AG04449 (cell line): Measurements from ENCODE around the gene RYR2.

Source experiments
- CTCF ChIA-PET: fragments of 350-600 bp; formaldehyde crosslinking; extraction: SDS; loops from one replicate; lab custom pipeline; 2021; ENCODE audit warnings: antibody characterized with exemption; lab: Yijun Ruan, JAX
- POLR2A ChIA-PET: fragments of 400-600, 350-600 bp; formaldehyde crosslinking; extraction: SDS; loops from one replicate; lab custom pipeline; 2020; ENCODE audit warnings: antibody characterized with exemption, inconsistent platforms; lab: Yijun Ruan, JAX
- DNase-seq: peaks from one replicate; pipeline ENCODE4 v3.0.0-alpha.2; 2010; ENCODE audit warnings: low read depth, low spot score
- H3K4me3 ChIP-seq: 2 replicates; pipeline ENCODE4 v1.5.1; 2011; ENCODE audit warnings: low read depth, mild to moderate bottlenecking, control low read depth, low read length
- TF ChIP-seq, protein P1 (sequence below): IDR thresholded peaks from one replicate; pipeline ENCODE4 v1.5.1; 2011; ENCODE audit warnings: mild to moderate bottlenecking, moderate library complexity, low read length, control low read depth, inconsistent platforms; ENCODE audit not compliant: insufficient read depth; ENCODE audit errors: missing control alignments

Gene RYR2

DNA sequence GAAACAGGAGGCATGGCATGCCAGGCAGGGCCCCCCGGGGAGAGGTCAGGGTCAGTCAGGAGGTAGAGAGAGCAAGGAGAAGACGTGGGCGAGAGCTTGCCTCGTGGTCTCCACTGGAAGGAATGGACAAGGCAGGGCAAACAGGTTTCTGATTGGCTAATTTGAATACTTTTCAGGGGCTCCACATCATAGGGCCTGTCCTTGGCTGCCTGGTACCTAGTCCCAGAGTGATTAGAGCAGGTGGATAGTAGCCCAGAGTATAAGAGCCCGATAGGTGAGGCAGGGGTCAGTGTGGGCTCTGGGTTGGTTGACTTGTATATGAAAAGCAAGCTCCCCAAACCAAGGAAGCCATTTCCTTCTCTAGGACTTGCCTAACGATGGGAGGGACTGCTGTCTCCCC is 670.1 kb downstream of the RYR2 start:
- no peak overlapping the region for H3K4me3 ChIP-seq
- TF ChIP-seq, protein P1, sequence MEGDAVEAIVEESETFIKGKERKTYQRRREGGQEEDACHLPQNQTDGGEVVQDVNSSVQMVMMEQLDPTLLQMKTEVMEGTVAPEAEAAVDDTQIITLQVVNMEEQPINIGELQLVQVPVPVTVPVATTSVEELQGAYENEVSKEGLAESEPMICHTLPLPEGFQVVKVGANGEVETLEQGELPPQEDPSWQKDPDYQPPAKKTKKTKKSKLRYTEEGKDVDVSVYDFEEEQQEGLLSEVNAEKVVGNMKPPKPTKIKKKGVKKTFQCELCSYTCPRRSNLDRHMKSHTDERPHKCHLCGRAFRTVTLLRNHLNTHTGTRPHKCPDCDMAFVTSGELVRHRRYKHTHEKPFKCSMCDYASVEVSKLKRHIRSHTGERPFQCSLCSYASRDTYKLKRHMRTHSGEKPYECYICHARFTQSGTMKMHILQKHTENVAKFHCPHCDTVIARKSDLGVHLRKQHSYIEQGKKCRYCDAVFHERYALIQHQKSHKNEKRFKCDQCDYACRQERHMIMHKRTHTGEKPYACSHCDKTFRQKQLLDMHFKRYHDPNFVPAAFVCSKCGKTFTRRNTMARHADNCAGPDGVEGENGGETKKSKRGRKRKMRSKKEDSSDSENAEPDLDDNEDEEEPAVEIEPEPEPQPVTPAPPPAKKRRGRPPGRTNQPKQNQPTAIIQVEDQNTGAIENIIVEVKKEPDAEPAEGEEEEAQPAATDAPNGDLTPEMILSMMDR: no peak
- no peak for DNase-seq
- ChIA-PET POLR2A (no interaction called here), CTCF (no interaction called here)

DNA sequence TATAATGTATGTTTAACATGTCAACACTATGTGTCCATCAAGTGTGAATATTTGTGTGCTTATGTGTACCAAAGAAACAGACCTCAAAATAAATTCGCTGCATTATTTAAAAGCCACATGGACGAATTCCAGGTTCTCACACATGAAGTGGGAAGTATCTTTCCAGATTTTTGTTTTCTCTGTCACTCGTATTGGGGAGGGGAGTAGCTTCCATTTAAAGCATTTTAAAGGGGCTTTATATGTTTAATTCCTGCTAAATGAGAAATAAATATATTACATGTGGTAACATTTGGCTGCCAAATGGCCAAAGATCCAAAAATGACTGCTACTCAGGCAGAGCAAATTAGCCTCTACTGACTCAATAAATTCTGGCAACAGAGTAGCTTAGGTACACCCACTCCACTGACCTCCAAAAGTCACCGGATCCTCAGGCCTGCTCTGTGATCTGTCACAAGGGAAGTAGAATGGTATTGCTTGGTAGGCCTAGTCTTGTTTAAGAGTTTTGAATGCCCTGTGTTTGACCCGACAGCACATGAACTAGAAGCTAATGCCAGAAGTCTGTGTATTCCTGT is 670.7 kb downstream of the RYR2 start:
- POLR2A ChIA-PET: no interaction called here
- TF ChIP-seq, protein P1: no peak
- CTCF ChIA-PET: no interaction called here
- no peak overlapping the region for H3K4me3 ChIP-seq
- no peak for DNase-seq

DNA sequence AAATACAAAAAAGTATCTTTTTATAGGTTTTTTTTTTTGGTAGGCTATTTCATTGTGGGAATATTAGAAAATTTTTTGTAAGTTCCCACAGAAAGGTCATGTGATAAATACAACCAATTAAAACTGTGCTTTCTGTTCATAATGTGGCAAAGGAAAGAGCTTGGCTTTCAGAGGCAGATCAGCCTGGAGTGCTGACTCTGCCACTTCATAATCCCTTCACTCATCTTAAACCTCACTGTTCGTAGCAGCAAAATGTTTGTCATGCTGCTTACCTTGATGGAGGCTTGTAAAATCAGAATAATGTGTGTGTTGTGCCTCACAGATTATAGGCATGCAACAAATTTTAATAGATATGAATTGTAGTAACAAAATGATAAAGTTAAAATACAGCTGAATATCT is 671.9 kb downstream of the RYR2 start:
- no peak for DNase-seq
- TF ChIP-seq, protein P1: no peak
- H3K4me3 ChIP-seq: no peak overlapping the region
- CTCF ChIA-PET: no interaction called here
- POLR2A ChIA-PET: no interaction called here

DNA sequence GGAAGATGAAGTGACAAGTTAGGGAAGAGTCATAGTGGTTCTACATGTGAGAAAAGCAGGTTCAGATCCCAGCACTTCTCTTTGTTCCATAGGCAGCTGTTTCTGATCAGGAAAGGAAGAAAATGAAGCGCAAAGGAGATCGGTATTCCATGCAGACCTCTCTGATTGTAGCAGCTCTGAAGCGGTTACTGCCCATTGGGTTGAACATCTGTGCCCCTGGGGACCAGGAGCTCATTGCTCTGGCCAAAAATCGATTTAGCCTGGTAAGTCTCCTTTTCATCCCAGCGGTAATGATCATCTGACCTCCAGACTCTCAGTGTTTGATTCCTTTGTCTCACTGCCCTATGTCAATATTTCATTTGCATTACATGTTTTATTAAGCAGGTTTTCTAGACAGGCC is 675.1 kb downstream of the RYR2 start:
- ChIA-PET CTCF (no interaction called here), POLR2A (no interaction called here)
- TF ChIP-seq, protein P1: no peak
- no peak overlapping the region for H3K4me3 ChIP-seq
- DNase-seq: no peak

DNA sequence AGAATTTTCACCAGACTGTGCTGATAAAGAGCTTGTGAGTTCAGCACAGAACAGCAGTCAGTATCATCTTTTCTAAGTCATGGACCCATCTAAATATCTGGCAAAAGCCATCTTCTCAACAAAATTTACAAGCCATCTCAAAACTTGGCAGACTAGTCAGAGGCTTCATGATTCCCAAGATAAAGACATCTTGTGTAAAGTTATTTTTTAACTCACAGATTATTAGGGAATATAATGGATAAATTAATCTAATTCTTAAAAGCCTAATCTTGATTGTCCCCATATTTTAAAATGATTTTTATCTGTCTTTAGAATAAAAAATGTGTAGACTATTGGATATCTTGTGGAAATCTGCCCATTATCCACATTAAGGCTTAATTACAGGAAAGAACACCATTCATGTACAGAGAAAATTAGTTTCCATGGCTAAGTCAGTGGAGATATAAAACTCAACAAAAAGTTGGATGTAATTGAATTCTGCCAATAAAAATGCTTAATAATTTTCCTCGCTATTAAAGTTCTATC is 688.9 kb downstream of the RYR2 start:
- no peak overlapping the region for H3K4me3 ChIP-seq
- no peak for DNase-seq
- POLR2A ChIA-PET: no interaction called here
- TF ChIP-seq, protein P1: no peak
- CTCF ChIA-PET: no interaction called here

DNA sequence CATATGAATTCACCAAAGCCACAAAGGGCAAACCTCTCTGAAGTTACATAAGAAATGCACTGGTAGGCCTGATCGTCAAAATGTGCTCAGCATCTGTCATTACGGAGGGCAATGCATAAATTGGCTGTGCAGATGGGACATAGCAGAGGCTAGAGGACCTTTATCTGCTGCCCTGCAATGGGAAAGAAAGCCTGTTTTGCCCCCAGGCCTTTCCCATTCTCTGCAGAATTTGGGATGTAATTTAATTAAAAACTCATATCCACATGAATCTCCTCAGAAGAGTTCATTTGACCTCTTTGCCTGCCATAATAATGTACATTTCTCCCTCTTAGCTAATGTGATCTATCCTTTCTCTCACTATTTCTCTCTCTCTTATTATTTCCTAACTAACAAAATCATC is 690.7 kb downstream of the RYR2 start:
- DNase-seq: no peak
- CTCF ChIA-PET: no interaction called here
- TF ChIP-seq, protein P1: no peak

More for the DNA sequence above, 690.7 kb downstream of the RYR2 start:
- POLR2A ChIA-PET: no interaction called here
- no peak overlapping the region for H3K4me3 ChIP-seq
